K562 (cell line): ENCODE results near the gene MCM9. TPM values are rescaled to one million over a fixed set of nuclear protein-coding genes. Genes with fewer than 3 reads are reported as not detected.

Experiments used
- ATAC-seq: fragments of 200-7000 bp; cut with Tn5 transposase; 3 replicates; pipeline ENCODE4 v1.9.1; 2020; ENCODE audit warnings: moderate library complexity
- BruUV-seq: library from RNA; stranded (reverse); fragments of 400-500 nt; replicated peaks from 2 replicates; lab custom pipeline; 2021; lab: Mats Ljungman, UMichigan
- CTCF ChIA-PET: fragments of 300-600 bp; formaldehyde crosslinking; extraction: SDS; loops from one replicate; lab custom pipeline; 2021; ENCODE audit warnings: low intra/inter-chr PET ratio; lab: Yijun Ruan, JAX
- POLR2A ChIA-PET: fragments of 300-600, 350-650 bp; sonication (Branson Sonifier 250); formaldehyde crosslinking; extraction: SDS; loops from one replicate; lab custom pipeline; 2021; ENCODE audit warnings: antibody characterized with exemption, inconsistent platforms; lab: Yijun Ruan, JAX
- DNase-seq, 4 experiments: peaks; one replicate each; pipeline versions ENCODE4 v3.0.0 to v3.0.0-alpha.2; 2011 to 2018; ENCODE audit warnings: low spot score in 3 of 4, mixed read lengths in 3 of 4; ENCODE audit errors: extremely low read depth in 1 of 4
- FAIRE-seq: peaks from 2 replicates; lab custom pipeline; 2011; peaks lifted over from hg19 to GRCh38; lab: Jason Lieb, UNC
- H2AFZ ChIP-seq: 2 replicates; pipeline ENCODE4 v1.6.0; 2011; ENCODE audit warnings: low read depth, low read length, control low read depth, inconsistent platforms
- H3K27ac ChIP-seq: fragments of 200-600 bp; 3 replicates; pipeline ENCODE4 v1.8.0; 2011; ENCODE audit warnings: low read depth, mild to moderate bottlenecking, control low read depth, inconsistent platforms, low read length, moderate library complexity, mixed read lengths; ENCODE audit errors: extremely low read depth
- H3K27me3 ChIP-seq, 2 experiments: fragments of 300-600 bp in 1 of 2; 2 replicates in 1 of 2; 3 replicates in 1 of 2; pipeline versions ENCODE4 v1.6.0 to v1.8.0; 2011; ENCODE audit warnings: inconsistent platforms in 2 of 2, low read length in 2 of 2, mild to moderate bottlenecking in 1 of 2, mixed read lengths in 1 of 2, moderate library complexity in 1 of 2; ENCODE audit not compliant: control insufficient read depth in 2 of 2, insufficient read depth in 2 of 2
- H3K36me3 ChIP-seq: fragments of 300-600 bp; 3 replicates; pipeline ENCODE4 v1.8.0; 2011; ENCODE audit warnings: mild to moderate bottlenecking, low read length, inconsistent platforms; ENCODE audit not compliant: control insufficient read depth, insufficient read depth
- H3K4me1 ChIP-seq, 2 experiments: fragments of 200-600 bp in 1 of 2; replicated peaks in 1 of 2; 2 replicates in 1 of 2; 3 replicates in 1 of 2; pipeline versions ENCODE4 v1.5.1 to v1.8.0; 2011; ENCODE audit warnings: inconsistent platforms in 2 of 2, low read length in 2 of 2, mild to moderate bottlenecking in 1 of 2, mixed read lengths in 1 of 2, moderate library complexity in 1 of 2; ENCODE audit not compliant: control insufficient read depth in 2 of 2, insufficient read depth in 2 of 2
- H3K4me2 ChIP-seq: 2 replicates; pipeline ENCODE4 v1.6.1; 2011; ENCODE audit warnings: low read length, control low read depth, inconsistent platforms, mixed read lengths; ENCODE audit not compliant: insufficient read depth
- H3K4me3 ChIP-seq: fragments of 200-600 bp; sonication (generic), shearing (Covaris generic); 2 replicates; pipeline ENCODE4 v1.5.1; 2016; ENCODE audit warnings: control low read depth, inconsistent platforms
- H3K79me2 ChIP-seq: fragments of 200-600 bp; 3 replicates; pipeline ENCODE4 v1.8.0; 2011; ENCODE audit warnings: low read length, inconsistent platforms; ENCODE audit not compliant: control insufficient read depth, insufficient read depth
- H3K9ac ChIP-seq, 2 experiments: 2 replicates each; pipeline versions ENCODE4 v1.6.0 to v1.6.1; 2011; ENCODE audit warnings: low read depth in 2 of 2, low read length in 2 of 2, control low read depth in 1 of 2, inconsistent platforms in 1 of 2, mild to moderate bottlenecking in 1 of 2, mixed read lengths in 1 of 2; ENCODE audit not compliant: insufficient read depth in 1 of 2
- H3K9me1 ChIP-seq: one replicate; pipeline ENCODE4 v1.6.0; 2011; ENCODE audit warnings: inconsistent platforms, mild to moderate bottlenecking, low read length, moderate library complexity; ENCODE audit not compliant: control insufficient read depth, insufficient read depth
- H3K9me3 ChIP-seq: replicated peaks from 2 replicates; pipeline ENCODE4 v1.5.1; 2011; ENCODE audit warnings: low read depth, low read length, inconsistent platforms; ENCODE audit not compliant: control insufficient read depth, insufficient read depth
- H4K20me1 ChIP-seq: replicated peaks from 2 replicates; pipeline ENCODE4 v1.6.1; 2011; ENCODE audit warnings: low read length, inconsistent platforms, mixed read lengths; ENCODE audit not compliant: control insufficient read depth, insufficient read depth
- ARHGAP35 ChIP-seq: fragments of 450-650 bp; IDR thresholded peaks from 2 replicates; pipeline ENCODE4 v1.6.1; 2018; ENCODE audit not compliant: partially characterized antibody
- BMI1 ChIP-seq: fragments of 150-350 bp; IDR thresholded peaks from 2 replicates; pipeline ENCODE4 v1.6.1; 2014; ENCODE audit warnings: low read length
- CCNT2 ChIP-seq: IDR thresholded peaks from 2 replicates; pipeline ENCODE4 v1.6.1; 2011; ENCODE audit warnings: borderline replicate concordance, low read depth, mild to moderate bottlenecking, moderate library complexity, mixed read lengths, low read length; ENCODE audit not compliant: insufficient read length; ENCODE audit errors: extremely low read depth
- FOS ChIP-seq: IDR thresholded peaks from 3 replicates; pipeline ENCODE4 v1.6.1; 2011; ENCODE audit not compliant: insufficient read length; ENCODE audit errors: extremely low read depth
- MCM3 ChIP-seq: fragments of 450-650 bp; IDR thresholded peaks from 2 replicates; pipeline ENCODE4 v1.6.1; 2016
- NCOR1 ChIP-seq: fragments of 450-650 bp; IDR thresholded peaks from 2 replicates; pipeline ENCODE4 v1.6.1; 2016; ENCODE audit warnings: mild to moderate bottlenecking, moderate library complexity
- PHF21A ChIP-seq: fragments of 450-650 bp; IDR thresholded peaks from 2 replicates; pipeline ENCODE4 v1.6.1; 2017; ENCODE audit warnings: low read depth, borderline replicate concordance
- PURB ChIP-seq: sonication (generic); formaldehyde crosslinking; IDR thresholded peaks from 2 replicates; pipeline ENCODE4 v1.9.0; 2021; ENCODE audit warnings: low read depth, mild to moderate bottlenecking, missing genetic modification reagents
- RREB1 ChIP-seq: fragments of 250-450 bp; sonication (Bioruptor Pico); IDR thresholded peaks from 2 replicates; pipeline ENCODE4 v1.4.0; 2020
- ZFP91 ChIP-seq: sonication (generic); formaldehyde crosslinking; IDR thresholded peaks from 2 replicates; pipeline ENCODE4 v1.8.0; 2022; ENCODE audit warnings: mild to moderate bottlenecking, missing genetic modification reagents
- ZNF124 ChIP-seq: sonication (generic); formaldehyde crosslinking; IDR thresholded peaks from 2 replicates; pipeline ENCODE4 v1.8.1; 2022; ENCODE audit warnings: missing genetic modification reagents
- ZNF197 ChIP-seq: fragments of 200-800 bp; sonication (Bioruptor generic); IDR thresholded peaks from 2 replicates; pipeline ENCODE4 v1.6.1; 2016; ENCODE audit warnings: low read depth, missing genetic modification characterization, missing compliant biosample characterization
- ZNF347 ChIP-seq: fragments of 450-650 bp; formaldehyde crosslinking; IDR thresholded peaks from 2 replicates; pipeline ENCODE4 v1.4.0; 2020; ENCODE audit warnings: low read depth, mild to moderate bottlenecking, moderate library complexity
- ZNF384 ChIP-seq: IDR thresholded peaks from 2 replicates; pipeline ENCODE4 v1.6.1; 2012; ENCODE audit warnings: low read depth, low read length, improper control_type of control experiment
- WGBS: fragments of 100-300 bp; shearing (Covaris generic); methylation state at CpG from one replicate; pipeline ENCODE4 v1.1.6; 2016; ENCODE audit warnings: low coverage, mixed read lengths; ENCODE audit not compliant: insufficient coverage; ENCODE audit errors: missing lambda C conversion rate; 5-methylcytosine and 5-hydroxymethylcytosine counted together
- in situ Hi-C: fragments of 300-500 bp; cut with MboI; formaldehyde crosslinking; loops from 4 replicates; pipeline ENCODE4 v1.15.0; 2018; ENCODE audit warnings: inconsistent platforms, mixed read lengths
- intact Hi-C: fragments of 100-400 bp; cut with micrococcal nuclease; formaldehyde crosslinking; loops from 2 replicates; pipeline ENCODE4 v1.14.2; 2022
- polyA plus RNA-seq, 8 experiments: library from polyadenylated mRNA; depleted of rRNA in 4 of 8; stranded (reverse) in 5 of 8; unstranded in 3 of 8; fragments of >200 nt; fragmentation: Nextera tagmentation in 2 of 8; fragmentation: Illumina TruSeq in 1 of 8; extraction: Ambion mirVana in 2 of 8; extraction: Trizol in 1 of 8; gene quantifications; 2 replicates each; pipeline versions ENCODE4 v1.2.1 to v1.2.3, GENCODE V29; 2011 to 2014; ENCODE audit warnings: inconsistent platforms in 1 of 8, missing spikeins in 1 of 8
- total RNA-seq, 7 experiments: library from RNA; depleted of rRNA in 6 of 7; stranded (reverse); fragments of >200 nt in 6 of 7; fragmentation: Illumina TruSeq in 2 of 7; extraction: Trizol in 2 of 7; gene quantifications; 2 replicates each; pipeline versions ENCODE4 v1.2.1 to v1.2.3, GENCODE V29; 2011 to 2021; ENCODE audit warnings: low replicate concordance in 1 of 7

The MCM9 gene
- total and polyA plus RNA-seq, 9 of the 15 experiments (the other 6 are each of a cell fraction or from before 2014, with no cell fraction given) = 4.8 to 16.7 (median 11.6) TPM

DNA sequence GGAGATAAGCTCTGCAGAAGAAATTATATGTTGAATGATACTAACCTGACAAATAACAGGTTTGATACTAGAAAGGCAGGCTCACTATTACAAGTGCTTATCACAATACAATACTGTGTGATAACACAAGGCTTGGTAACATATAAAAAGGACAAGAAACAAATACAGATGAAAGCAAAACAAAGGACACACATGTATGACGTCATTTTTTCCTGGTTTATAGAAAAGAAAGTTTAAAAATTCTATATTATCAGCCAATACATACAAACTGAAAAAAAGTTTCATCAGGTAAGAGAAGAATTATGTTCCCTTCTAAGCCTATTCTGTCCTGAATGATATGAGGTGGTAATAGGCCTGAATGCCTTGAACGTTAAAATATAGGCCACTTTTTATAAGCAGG lies 32.3 kb upstream of the MCM9 start (continued):
- no peak for TF ChIP-seq CCNT2

GRCh38 chr6:118965843-118966370 lies 30.9 kb upstream of the MCM9 start:
- Histone ChIP-seq H2AFZ (no peak overlapping the region), H3K9me3 (no peaks in the 10 kb centered on the region), H3K27me3 (no peaks in the 10 kb centered on the region), H4K20me1 (no peaks in the 10 kb centered on the region)
- intact Hi-C loops (loop anchor here (5.0 to 10.0 kb wide), 2 partner anchors 376 to 681 kb away; no protein-coding TSS in a partner anchor), in situ Hi-C loops (loop anchor here (5.0 kb wide), 1 partner anchor 146 kb away; no protein-coding TSS in a partner anchor)
- DNase-seq (no peak), ATAC-seq (no peak)
- CTCF ChIA-PET = interaction anchor here (4.1 kb wide), 1 partner anchor 144 kb away, joined by 48 read pairs; no protein-coding TSS in a partner anchor
- 39% methylated on average over 2 of the region's 2 CpGs for WGBS
- TF ChIP-seq ZFP91 (CRISPR knock-in tag) (no peak), ZNF384 (no peak), ARHGAP35 (no peak), FOS (no peak), ZNF124 (CRISPR knock-in tag) (no peak), ZNF347 (CRISPR knock-in tag) (no peak), PHF21A (no peak), MCM3 (no peak), RREB1 (CRISPR knock-in tag) (no peak), NCOR1 (no peak), BMI1 (no peak), PURB (CRISPR knock-in tag) (no peak), ZNF197 (CRISPR knock-in tag) (no peak)
- TF ChIP-seq, all 486 proteins: peak for 0
- BruUV-seq = no TSS peak
- Histone ChIP-seq H3K27ac (no peak overlapping the region), H3K36me3 (no peaks in the 10 kb centered on the region), H3K9ac (no peak overlapping the region), H3K4me3 (no peak overlapping the region), H3K4me1 (no peaks in the 10 kb centered on the region), H3K9me1 (no peaks in the 10 kb centered on the region), H3K4me2 (no peak overlapping the region), H3K79me2 (no peaks in the 10 kb centered on the region)
- FAIRE-seq = peak; percentile 67
- POLR2A ChIA-PET = interaction anchor here (0.7 kb wide), 1 partner anchor 177 kb away, joined by 3 read pairs; no protein-coding TSS in a partner anchor
